Tibial artery (tissue), 4 donors: Measurements from ENCODE around the gene CFAP58.
A peak's percentile ranks its signal among the peaks of the same experiment; 100 is the strongest.

ENCODE experiments used
- DNase-seq, 2 donors: peaks; one replicate each; pipeline ENCODE4 v3.0.0-alpha.2; 2019
- H3K27ac ChIP-seq, 2 donors: fragments of 200-600 bp; sonication (generic) in 1 of 2; 1 replicate in 1 of 2; 2 replicates in 1 of 2; pipeline ENCODE4 v1.5.1; 2018 to 2019; ENCODE audit warnings: mild to moderate bottlenecking in 1 of 2
- H3K27me3 ChIP-seq, 2 donors: fragments of 200-600 bp; sonication (generic) in 1 of 2; one replicate each; pipeline versions ENCODE4 v1.5.1 to v1.6.0; 2016 to 2019
- H3K36me3 ChIP-seq, 3 donors: fragments of 200-600 bp; sonication (generic) in 2 of 3; one replicate each; pipeline ENCODE4 v1.5.1; 2016 to 2019; ENCODE audit warnings: mild to moderate bottlenecking in 2 of 3
- H3K4me1 ChIP-seq, 4 donors: fragments of 200-600 bp; sonication (generic) in 2 of 4; 1 replicate in 3 of 4; 2 replicates in 1 of 4; pipeline ENCODE4 v1.5.1; 2016 to 2019
- H3K4me3 ChIP-seq, 2 donors: fragments of 200-600 bp; sonication (generic) in 1 of 2; 1 replicate in 1 of 2; 2 replicates in 1 of 2; pipeline ENCODE4 v1.5.1; 2018 to 2019; ENCODE audit warnings: mild to moderate bottlenecking in 2 of 2
- H3K9me3 ChIP-seq, 3 donors: fragments of 200-600 bp; sonication (generic) in 1 of 3; one replicate each; pipeline ENCODE4 v1.5.1; 2016 to 2019
- CTCF ChIP-seq, 2 experiments: fragments of 200-600 bp in 1 of 2; fragments of 450-650 bp in 1 of 2; IDR thresholded peaks; one replicate each; pipeline ENCODE4 v1.5.1; 2017 to 2019; ENCODE audit warnings: antibody characterized with exemption in 2 of 2, mild to moderate bottlenecking in 1 of 2, moderate library complexity in 1 of 2
- intact Hi-C: fragments of 100-400 bp; cut with DNase I; formaldehyde crosslinking; loops from one replicate; pipeline ENCODE4 v1.15.0; 2023; ENCODE audit warnings: low total_unique reads

CFAP58 gene

DNA sequence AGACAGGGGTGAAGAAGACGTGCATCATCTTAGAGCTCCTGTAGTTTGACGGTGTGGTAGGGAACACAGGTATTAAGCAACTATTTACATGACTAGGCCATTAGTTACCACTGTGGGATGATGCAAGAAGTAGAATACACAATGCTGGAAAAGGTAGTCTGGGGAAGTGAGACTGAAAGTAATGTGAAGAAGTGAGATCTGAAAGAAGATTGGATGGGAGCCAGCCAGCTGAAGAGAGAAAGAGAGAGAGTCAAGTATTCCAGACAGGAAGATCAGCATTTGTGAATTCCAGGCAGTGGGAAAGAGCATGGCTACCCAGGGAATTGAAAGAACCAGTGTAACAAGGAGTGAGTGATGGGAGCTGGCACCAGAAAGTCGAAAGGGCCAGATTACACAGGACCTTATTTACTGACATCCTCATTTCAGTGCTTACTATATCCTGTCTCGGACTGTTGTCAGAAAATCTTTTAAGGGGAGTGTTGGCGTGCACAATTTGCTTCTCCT is 4.0 kb upstream of the CFAP58 start:
- Histone ChIP-seq H3K9me3 (no peaks in the 10 kb centered on the region), H3K27me3 (no peaks in the 10 kb centered on the region), H3K36me3 (no peaks in the 10 kb centered on the region), H3K27ac (peak overlapping the region; percentile 55 to 65), H3K4me3 (peak overlapping the region; percentile 25 to 26), H3K4me1 (peaks cover 0 to 20% (median 13%) of the 10 kb centered on the region in 4 donors)
- TF ChIP-seq CTCF (IDR thresholded peaks at IDR 0.05), result no peak
- no peak for DNase-seq
- intact Hi-C loops, result loop anchor here (2.0 to 5.0 kb wide), 2 partner anchors 59 to 302 kb away; no protein-coding TSS in a partner anchor

GRCh38 chr10:104350127-104350635 is 3.5 kb upstream of the CFAP58 start:
- Histone ChIP-seq H3K4me3 (peak overlapping the region; percentile 25 to 26), H3K27me3 (no peaks in the 10 kb centered on the region), H3K27ac (peak overlapping the region; percentile 55 to 65), H3K9me3 (no peaks in the 10 kb centered on the region), H3K4me1 (peaks cover 0 to 20% (median 13%) of the 10 kb centered on the region in 4 donors), H3K36me3 (no peaks in the 10 kb centered on the region)
- intact Hi-C loops, result loop anchor here (2.0 to 5.0 kb wide), 2 partner anchors 59 to 303 kb away; no protein-coding TSS in a partner anchor
- peak; percentile 71 to 87 for TF ChIP-seq CTCF (IDR thresholded peaks at IDR 0.05)
- DNase-seq, result no peak

DNA sequence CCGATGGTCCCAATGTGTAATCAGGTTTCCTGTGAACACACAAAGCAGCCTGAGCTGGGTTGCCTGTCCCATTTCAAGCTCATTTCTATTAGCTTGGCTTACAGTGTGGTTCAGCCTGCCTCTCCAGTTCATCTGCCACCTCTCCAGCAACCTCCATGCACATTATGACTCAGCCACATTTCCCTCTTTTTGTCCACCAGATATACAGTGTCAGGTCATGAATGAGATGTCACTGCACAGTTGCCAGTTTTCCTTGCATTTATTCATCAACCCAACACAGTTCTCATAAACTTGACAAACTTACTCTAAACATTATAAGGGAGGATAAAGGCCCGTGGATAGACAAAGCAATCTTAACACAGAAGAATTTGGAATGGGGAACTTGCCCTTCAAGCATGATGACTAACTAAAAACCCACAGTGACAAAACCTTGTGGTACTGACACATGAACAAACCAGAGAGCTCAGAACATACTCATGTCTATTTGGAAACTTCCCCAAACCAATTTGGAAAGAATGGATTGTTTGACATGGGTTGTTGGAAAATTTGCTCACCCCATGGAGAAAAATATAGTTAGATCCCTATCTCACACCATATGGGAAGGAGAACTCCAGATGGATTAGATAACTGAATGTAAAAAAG is 2.5 kb upstream of the CFAP58 start:
- H3K4me3 ChIP-seq, result no peak overlapping the region
- H3K27ac ChIP-seq, result no peak overlapping the region
- no peak for TF ChIP-seq CTCF (IDR thresholded peaks at IDR 0.05)
- no peaks in the 10 kb centered on the region for H3K36me3 ChIP-seq
- peaks cover 0 to 20% (median 13%) of the 10 kb centered on the region in 4 donors for H3K4me1 ChIP-seq
- H3K9me3 ChIP-seq, result no peaks in the 10 kb centered on the region
- no peak for DNase-seq
- intact Hi-C loops, result loop anchor here (2.0 to 5.0 kb wide), 2 partner anchors 60 to 304 kb away; no protein-coding TSS in a partner anchor
- no peaks in the 10 kb centered on the region for H3K27me3 ChIP-seq

- H3K9me3 ChIP-seq, result no peaks in the 10 kb centered on the region
- H3K4me3 ChIP-seq, result no peak overlapping the region
- TF ChIP-seq CTCF (IDR thresholded peaks at IDR 0.05), result no peak
- no peaks in the 10 kb centered on the region for H3K27me3 ChIP-seq
- H3K36me3 ChIP-seq, result no peaks in the 10 kb centered on the region
- DNase-seq, result no peak
- no peak overlapping the region for H3K27ac ChIP-seq
- intact Hi-C loops, result loop anchor here (2.0 to 5.0 kb wide), 2 partner anchors 61 to 305 kb away; no protein-coding TSS in a partner anchor
- peaks cover 0 to 20% (median 13%) of the 10 kb centered on the region in 4 donors for H3K4me1 ChIP-seq
These were observed 1.7 kb upstream of the CFAP58 start for GRCh38 chr10:104351919-104352318.

DNA sequence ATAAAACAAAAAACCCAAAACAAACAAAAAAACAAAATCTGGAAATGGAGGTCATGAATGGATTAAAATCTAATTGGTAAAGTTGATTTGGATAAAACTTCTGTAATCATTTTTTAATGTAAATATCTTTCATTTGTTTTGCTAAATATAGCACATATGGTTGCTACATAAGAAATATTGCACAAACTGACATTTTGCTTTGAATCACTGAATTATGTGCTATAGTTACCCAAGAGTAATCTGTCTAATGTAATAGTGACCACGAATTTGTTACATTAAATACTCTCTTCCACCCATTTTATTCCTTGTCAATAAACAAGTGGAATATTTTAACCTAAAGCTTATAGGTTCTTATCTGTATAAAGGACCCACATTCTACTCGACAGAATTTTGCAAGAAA is 6.2 kb downstream of the CFAP58 start:
- Histone ChIP-seq H3K4me1 (no peaks in the 10 kb centered on the region), H3K9me3 (peaks cover 0 to 3% (median 0%) of the 10 kb centered on the region in 3 donors), H3K27ac (no peak overlapping the region), H3K36me3 (no peaks in the 10 kb centered on the region), H3K4me3 (no peak overlapping the region), H3K27me3 (no peaks in the 10 kb centered on the region)
- TF ChIP-seq CTCF (IDR thresholded peaks at IDR 0.05), result no peak
- intact Hi-C loops, result no loop called here
- no peak for DNase-seq
